Measurements from ENCODE around the gene SMCR8. TPM values are rescaled to one million over a fixed set of nuclear protein-coding genes. Genes with fewer than 3 reads are reported as not detected.
"Not testable (repeated sequence)": the region's sequence is repeated elsewhere in the genome, so short reads cannot be mapped to it uniquely, and the experiment has no call there.

SMCR8 gene
- total RNA-seq, 1 donor from 2014 or later: 9.5 TPM

DNA sequence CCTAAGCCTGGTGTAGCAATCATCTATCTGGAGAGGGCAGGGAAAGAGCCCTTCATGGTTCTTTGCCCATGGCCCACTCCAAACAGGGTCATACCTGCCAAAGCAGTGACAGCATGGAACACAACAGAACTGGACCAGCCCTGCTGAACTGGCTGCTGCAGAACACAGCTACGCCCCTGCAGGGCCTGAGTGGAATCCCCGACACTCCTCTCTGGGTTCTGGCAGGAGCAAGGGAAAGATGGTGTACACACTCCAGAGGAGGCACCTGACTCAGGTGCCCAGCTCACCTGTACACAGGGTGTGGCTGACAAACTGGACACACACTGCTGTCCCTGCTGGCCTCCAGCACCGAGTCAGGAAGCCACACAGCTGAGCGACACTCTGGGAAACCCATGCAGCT lies 34.8 kb upstream of the SMCR8 start:
- no peak overlapping the region for H3K4me3 ChIP-seq (ENCODE audit: low read depth, low read length)
- TF ChIP-seq, protein P1, sequence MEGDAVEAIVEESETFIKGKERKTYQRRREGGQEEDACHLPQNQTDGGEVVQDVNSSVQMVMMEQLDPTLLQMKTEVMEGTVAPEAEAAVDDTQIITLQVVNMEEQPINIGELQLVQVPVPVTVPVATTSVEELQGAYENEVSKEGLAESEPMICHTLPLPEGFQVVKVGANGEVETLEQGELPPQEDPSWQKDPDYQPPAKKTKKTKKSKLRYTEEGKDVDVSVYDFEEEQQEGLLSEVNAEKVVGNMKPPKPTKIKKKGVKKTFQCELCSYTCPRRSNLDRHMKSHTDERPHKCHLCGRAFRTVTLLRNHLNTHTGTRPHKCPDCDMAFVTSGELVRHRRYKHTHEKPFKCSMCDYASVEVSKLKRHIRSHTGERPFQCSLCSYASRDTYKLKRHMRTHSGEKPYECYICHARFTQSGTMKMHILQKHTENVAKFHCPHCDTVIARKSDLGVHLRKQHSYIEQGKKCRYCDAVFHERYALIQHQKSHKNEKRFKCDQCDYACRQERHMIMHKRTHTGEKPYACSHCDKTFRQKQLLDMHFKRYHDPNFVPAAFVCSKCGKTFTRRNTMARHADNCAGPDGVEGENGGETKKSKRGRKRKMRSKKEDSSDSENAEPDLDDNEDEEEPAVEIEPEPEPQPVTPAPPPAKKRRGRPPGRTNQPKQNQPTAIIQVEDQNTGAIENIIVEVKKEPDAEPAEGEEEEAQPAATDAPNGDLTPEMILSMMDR (conservative IDR thresholded peaks at IDR 0.05; ENCODE audit: low read depth, low read length): no peak
- DNase-seq (ENCODE audit: low read depth): no peak

DNA sequence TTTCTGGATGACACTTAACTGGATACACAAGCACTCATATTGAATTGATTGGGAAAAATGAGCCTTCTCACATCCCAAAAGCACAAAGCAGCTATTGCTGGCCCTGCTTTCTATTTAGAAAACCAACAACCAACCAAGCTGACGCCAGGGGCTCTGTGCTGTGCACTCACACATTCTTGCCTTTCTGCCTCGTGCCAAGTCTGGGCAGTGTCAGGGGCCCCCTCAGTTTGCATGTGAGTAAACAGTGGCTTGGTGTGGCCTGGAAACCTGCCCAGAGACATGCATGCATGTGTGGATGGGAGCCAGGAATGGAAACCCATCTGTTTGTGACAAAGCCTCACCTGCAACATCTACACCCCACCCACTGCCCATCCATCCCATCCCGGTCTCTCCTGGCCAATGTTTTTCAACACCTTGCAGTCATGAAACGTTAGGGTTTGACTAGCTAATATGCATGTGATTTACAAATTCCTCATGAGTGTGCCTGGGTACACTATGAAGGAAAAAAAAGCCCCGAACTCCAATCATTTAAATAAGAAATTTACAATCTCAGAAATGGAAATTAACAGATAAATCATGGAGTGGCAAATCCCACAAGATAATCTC lies 34.2 kb upstream of the SMCR8 start:
- no peak overlapping the region for H3K4me3 ChIP-seq (ENCODE audit: low read depth, low read length)
- no peak for DNase-seq (ENCODE audit: low read depth)
- TF ChIP-seq, protein P1 (conservative IDR thresholded peaks at IDR 0.05; ENCODE audit: low read depth, low read length): no peak

DNA sequence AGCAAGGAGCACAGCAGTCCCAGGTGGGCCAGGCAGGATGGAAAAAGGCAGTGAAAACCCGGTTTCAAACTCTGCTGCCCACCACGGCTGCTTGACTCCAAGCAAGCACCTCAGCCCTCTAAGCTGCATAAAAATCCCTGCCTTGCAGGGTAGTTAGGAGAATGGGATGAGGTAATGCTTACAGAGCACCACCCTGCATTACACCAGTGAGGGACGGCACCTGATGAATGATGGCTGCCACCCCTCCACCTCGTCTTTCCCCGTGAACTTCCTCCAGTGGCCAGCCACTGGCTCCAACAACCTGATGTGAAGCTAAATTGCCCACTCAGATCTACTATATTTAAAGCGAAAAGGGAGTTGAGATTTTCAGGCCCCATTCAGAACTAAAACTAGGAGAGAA lies 33.3 kb upstream of the SMCR8 start:
- TF ChIP-seq, protein P1 (conservative IDR thresholded peaks at IDR 0.05; ENCODE audit: low read depth, low read length): no peak
- no peak for DNase-seq (ENCODE audit: low read depth)
- no peak overlapping the region for H3K4me3 ChIP-seq (ENCODE audit: low read depth, low read length)

DNA sequence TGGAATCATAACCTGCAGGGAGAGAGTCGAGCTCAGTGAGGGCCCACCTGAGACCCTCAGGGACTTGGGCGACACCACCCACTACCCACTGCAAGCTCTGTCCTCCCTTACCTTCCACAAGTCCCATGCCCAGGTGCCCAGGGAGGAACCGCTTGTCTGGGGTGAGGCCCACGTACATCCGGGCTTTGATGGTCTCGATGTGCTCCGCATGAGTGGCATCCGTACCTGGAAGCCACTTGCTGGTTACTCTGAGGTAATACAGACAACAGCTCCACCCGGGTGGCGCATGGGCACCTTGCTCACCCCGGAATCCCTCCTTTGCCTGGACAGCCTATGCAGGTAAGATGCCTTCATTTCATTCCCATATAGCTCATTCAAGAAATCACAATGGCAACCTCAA lies 29.8 kb upstream of the SMCR8 start:
- H3K4me3 ChIP-seq (ENCODE audit: low read depth, low read length): no peak overlapping the region
- TF ChIP-seq, protein P1 (conservative IDR thresholded peaks at IDR 0.05; ENCODE audit: low read depth, low read length): no peak
- no peak for DNase-seq (ENCODE audit: low read depth)

DNA sequence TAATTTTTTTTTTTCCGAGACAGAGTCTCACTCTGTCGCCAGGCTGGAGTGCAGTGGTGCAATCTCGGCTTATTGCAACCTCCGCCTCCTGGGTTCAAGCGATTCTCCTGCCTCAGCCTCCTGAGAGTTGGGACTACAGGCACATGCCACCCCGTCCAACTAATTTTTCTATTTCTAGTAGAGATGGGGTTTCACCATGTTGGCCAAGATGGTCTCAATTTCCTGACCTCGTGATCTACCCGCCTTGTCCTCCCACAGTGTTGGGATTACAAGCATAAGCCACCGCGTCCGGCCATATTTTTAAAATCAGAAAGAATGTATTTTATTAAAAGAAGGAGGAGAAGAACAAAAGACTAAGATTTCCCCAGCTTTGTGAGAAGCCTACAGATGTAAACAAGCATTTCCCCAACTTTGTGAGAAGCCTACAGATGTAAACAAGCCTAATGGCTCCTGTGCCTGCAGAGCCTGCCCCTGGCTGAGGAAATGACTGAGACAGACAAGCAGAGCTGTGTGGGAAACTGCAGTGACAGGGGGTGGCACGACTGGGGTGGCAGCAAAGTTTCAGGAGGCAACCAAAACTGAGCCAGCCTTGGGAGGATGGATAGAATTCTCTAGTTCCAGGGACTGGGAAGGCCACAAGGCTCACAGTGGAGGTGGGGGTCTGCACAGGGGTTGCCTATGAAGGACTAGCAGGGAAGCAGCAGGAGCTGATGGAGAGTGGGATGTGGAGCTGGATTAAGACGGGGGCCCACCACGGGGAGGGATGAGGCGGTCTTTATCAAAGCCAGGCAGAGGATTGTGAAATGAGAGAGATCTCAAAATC lies 23.2 kb upstream of the SMCR8 start:
- TF ChIP-seq, protein P1 (conservative IDR thresholded peaks at IDR 0.05; ENCODE audit: low read depth, low read length): no peak
- DNase-seq (ENCODE audit: low read depth): no peak
- no peak overlapping the region for H3K4me3 ChIP-seq (ENCODE audit: low read depth, low read length)

DNA sequence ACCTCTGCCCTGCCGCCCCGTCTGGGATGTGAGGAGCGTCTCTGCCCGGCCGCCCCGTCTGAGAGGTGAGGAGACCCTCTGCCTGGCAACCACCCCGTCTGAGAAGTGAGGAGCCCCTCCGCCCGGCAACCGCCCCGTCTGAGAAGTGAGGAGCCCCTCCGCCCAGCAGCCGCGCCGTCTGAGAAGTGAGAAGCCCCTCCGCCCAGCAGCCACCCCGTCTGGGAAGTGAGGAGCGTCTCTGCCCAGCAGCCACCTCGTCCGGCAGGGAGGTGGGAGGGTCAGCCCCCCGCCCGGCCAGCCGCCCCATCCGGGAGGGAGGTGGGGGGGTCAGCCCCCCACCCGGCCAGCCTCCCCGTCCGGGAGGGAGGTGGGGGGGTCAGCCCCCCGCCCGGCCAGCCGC lies 17.0 kb upstream of the SMCR8 start:
- DNase-seq (ENCODE audit: low read depth); H3K4me3 ChIP-seq (ENCODE audit: low read depth, low read length): not testable (repeated sequence)

DNA sequence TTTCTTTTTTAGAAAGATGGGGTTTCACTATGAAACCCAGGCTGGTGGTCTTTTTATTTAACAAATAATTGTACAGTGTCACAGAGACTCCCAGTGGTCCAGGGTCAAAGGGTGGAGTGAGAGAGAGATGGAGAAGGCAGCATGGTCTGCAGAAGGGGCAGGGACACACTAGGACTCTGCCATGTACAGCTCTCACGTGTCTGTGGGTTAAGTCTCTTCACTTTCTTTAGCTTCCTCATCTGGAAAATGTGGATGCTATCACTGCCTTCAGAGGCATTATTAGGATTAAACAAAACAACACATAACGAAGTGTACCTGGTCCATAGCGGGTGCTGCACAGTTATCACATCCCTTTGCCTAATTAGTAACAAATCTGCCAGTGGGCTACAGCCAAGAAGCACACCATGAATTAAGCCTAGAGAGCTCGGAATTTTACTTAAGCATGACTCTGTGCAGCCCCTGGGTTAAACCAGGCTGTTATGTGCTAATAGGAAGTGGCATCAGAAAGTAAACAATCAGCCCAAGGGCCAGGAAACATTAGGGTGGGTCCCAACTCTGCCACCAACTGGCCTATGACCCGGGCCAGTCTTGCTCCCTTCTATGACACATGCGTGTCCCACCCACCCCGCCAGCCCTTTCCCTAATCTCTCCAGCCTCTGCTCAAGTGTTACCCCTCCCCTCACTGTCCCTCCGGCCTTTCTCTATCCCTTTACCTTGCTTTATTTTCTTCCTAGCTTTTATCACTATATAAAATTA lies 14.2 kb upstream of the SMCR8 start:
- TF ChIP-seq, protein P1 (conservative IDR thresholded peaks at IDR 0.05; ENCODE audit: low read depth, low read length): no peak
- no peak for DNase-seq (ENCODE audit: low read depth)
- no peak overlapping the region for H3K4me3 ChIP-seq (ENCODE audit: low read depth, low read length)

DNA sequence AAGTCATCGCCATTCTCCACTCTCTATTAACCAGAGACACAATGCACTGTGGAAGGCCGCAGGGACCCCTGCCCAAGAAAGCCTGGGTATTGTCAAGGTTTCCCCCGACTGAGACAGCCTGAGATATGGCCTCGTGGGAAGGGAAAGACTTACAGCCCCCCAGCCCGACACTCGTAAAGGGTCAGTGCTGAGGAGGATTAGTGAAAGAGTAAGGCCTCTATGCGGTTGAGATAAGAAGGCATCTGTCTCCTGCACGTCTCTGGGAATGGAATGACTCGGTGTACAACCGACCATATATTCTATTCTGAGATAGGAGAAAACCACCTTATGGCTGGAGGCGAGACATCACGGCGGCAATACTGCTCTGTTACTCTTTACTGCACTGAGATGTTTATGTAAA lies 11.9 kb upstream of the SMCR8 start:
- H3K4me3 ChIP-seq (ENCODE audit: low read depth, low read length); DNase-seq (ENCODE audit: low read depth): not testable (repeated sequence)

Data from epithelial cell of proximal tubule (primary cell).